HG03039 (cell line): ENCODE data around the gene RGL1.

Experiments
- ATAC-seq: cut with Tn5 transposase; IDR thresholded peaks from one replicate; pipeline ENCODE4 v1.9.1; 2021; ENCODE audit warnings: mild to moderate bottlenecking, moderate library complexity; ENCODE audit not compliant: unreplicated experiment

RGL1 gene

GRCh38 chr1:183859119-183859518 is 54.2 kb downstream of the RGL1 start:
- no peak for ATAC-seq

- ATAC-seq, result no peak
These were observed 54.9 kb downstream of the RGL1 start for GRCh38 chr1:183859831-183860230.

GRCh38 chr1:183862967-183863366 is 58.0 kb downstream of the RGL1 start:
- ATAC-seq, result no peak

- no peak for ATAC-seq
These were observed 58.9 kb downstream of the RGL1 start for GRCh38 chr1:183863852-183864251.

- no peak for ATAC-seq
These were observed 59.7 kb downstream of the RGL1 start for GRCh38 chr1:183864611-183865010.

- ATAC-seq, result no peak
These were observed 64.3 kb downstream of the RGL1 start for GRCh38 chr1:183869230-183869629.

- ATAC-seq, result no peak
These were observed 64.7 kb downstream of the RGL1 start for GRCh38 chr1:183869664-183870063.

- ATAC-seq, result no peak
These were observed 65.6 kb downstream of the RGL1 start for GRCh38 chr1:183870351-183871077.

- ATAC-seq, result no peak
These were observed 66.2 kb downstream of the RGL1 start for GRCh38 chr1:183871142-183871541.

- no peak for ATAC-seq
These were observed 66.7 kb downstream of the RGL1 start for GRCh38 chr1:183871601-183872000.

- no peak for ATAC-seq
These were observed 67.5 kb downstream of the RGL1 start for GRCh38 chr1:183872403-183872802.

GRCh38 chr1:183873642-183874041 is 68.7 kb downstream of the RGL1 start:
- no peak for ATAC-seq

GRCh38 chr1:183876309-183876708 is 71.4 kb downstream of the RGL1 start:
- no peak for ATAC-seq

GRCh38 chr1:183877053-183877720 is 72.3 kb downstream of the RGL1 start:
- no peak for ATAC-seq

GRCh38 chr1:183879494-183879893 is 74.6 kb downstream of the RGL1 start:
- ATAC-seq, result no peak

- no peak for ATAC-seq
These were observed 75.0 kb downstream of the RGL1 start for GRCh38 chr1:183879966-183880365.

GRCh38 chr1:183880531-183881243 is 75.8 kb downstream of the RGL1 start:
- ATAC-seq, result no peak

- no peak for ATAC-seq
These were observed 76.6 kb downstream of the RGL1 start for GRCh38 chr1:183881387-183882131.

- no peak for ATAC-seq
These were observed 77.6 kb downstream of the RGL1 start for GRCh38 chr1:183882335-183883167.

- no peak for ATAC-seq
These were observed 78.7 kb downstream of the RGL1 start for GRCh38 chr1:183883623-183884022.
